Esophagus squamous epithelium (tissue), 4 donors: ENCODE measurements around the gene GRK6.

ENCODE experiments used
- POLR2A ChIP-seq, 4 donors: fragments of 450-650 bp; IDR thresholded peaks; one replicate each; pipeline ENCODE4 v1.6.1; 2017; ENCODE audit warnings: antibody characterized with exemption in 4 of 4, mild to moderate bottlenecking in 4 of 4, moderate library complexity in 3 of 4
- TF ChIP-seq, protein P1 (sequence below), 6 experiments: fragments of 450-650 bp in 4 of 6; fragments of 200-600 bp in 2 of 6; sonication (generic) in 2 of 6; IDR thresholded peaks; one replicate each; pipeline ENCODE4 v1.5.1; 2016 to 2019; ENCODE audit warnings: antibody characterized with exemption in 6 of 6, mild to moderate bottlenecking in 4 of 6, moderate library complexity in 4 of 6

DNA sequence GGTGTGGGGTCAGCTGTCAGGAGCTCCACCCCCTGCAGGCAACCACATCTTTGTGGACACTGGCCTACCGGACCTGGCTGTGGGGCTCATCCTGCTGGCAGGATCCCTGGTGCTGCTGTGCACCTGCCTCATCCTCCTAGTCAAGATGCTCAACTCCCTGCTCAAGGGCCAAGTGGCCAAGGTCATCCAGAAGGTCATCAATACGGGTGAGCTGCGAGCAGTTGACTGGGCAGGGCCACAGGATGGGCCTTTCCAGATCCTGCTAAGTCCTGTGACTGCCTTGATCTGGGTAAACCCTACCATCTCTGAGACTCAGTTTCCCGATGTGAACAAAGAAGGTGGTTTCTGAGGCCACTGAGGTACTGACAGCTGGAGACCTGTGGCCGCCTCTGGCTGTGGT lies 32.5 kb upstream of the GRK6 start:
- TF ChIP-seq, protein P1, sequence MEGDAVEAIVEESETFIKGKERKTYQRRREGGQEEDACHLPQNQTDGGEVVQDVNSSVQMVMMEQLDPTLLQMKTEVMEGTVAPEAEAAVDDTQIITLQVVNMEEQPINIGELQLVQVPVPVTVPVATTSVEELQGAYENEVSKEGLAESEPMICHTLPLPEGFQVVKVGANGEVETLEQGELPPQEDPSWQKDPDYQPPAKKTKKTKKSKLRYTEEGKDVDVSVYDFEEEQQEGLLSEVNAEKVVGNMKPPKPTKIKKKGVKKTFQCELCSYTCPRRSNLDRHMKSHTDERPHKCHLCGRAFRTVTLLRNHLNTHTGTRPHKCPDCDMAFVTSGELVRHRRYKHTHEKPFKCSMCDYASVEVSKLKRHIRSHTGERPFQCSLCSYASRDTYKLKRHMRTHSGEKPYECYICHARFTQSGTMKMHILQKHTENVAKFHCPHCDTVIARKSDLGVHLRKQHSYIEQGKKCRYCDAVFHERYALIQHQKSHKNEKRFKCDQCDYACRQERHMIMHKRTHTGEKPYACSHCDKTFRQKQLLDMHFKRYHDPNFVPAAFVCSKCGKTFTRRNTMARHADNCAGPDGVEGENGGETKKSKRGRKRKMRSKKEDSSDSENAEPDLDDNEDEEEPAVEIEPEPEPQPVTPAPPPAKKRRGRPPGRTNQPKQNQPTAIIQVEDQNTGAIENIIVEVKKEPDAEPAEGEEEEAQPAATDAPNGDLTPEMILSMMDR (IDR thresholded peaks at IDR 0.05): no peak
- no peak for TF ChIP-seq POLR2A (IDR thresholded peaks at IDR 0.05)
